HG03095 (cell line): ENCODE results near the gene NEURL3.
A peak's percentile ranks its signal among the peaks of the same experiment; 100 is the strongest.

Source experiments
- ATAC-seq: cut with Tn5 transposase; IDR thresholded peaks from one replicate; pipeline ENCODE4 v1.9.1; 2021; ENCODE audit warnings: moderate library complexity; ENCODE audit not compliant: unreplicated experiment

Gene NEURL3

GRCh38 chr2:96540136-96540535 is 35.0 kb upstream of the NEURL3 start:
- no peak for ATAC-seq

GRCh38 chr2:96539215-96539920 is 34.2 kb upstream of the NEURL3 start:
- no peak for ATAC-seq

- no peak for ATAC-seq
These were observed 33.5 kb upstream of the NEURL3 start for GRCh38 chr2:96538487-96539214.

GRCh38 chr2:96537734-96538486 is 32.8 kb upstream of the NEURL3 start:
- no peak for ATAC-seq

GRCh38 chr2:96537066-96537733 is 32.0 kb upstream of the NEURL3 start:
- peak; percentile 41 for ATAC-seq

GRCh38 chr2:96536445-96537065 is 31.4 kb upstream of the NEURL3 start, which contains the start of gene ARID5A:
ARID5A (plus strand) TSS chr2:96536752; CDS start chr2:96536827, 75 bp downstream.
- ATAC-seq: peak; percentile 39

GRCh38 chr2:96535331-96535730 is 30.2 kb upstream of the NEURL3 start:
- ATAC-seq: no peak

GRCh38 chr2:96534701-96535181 is 29.6 kb upstream of the NEURL3 start:
- ATAC-seq: no peak

- no peak for ATAC-seq
These were observed 29.0 kb upstream of the NEURL3 start for GRCh38 chr2:96534141-96534540.

- no peak for ATAC-seq
These were observed 28.3 kb upstream of the NEURL3 start for GRCh38 chr2:96533292-96534073.

GRCh38 chr2:96532641-96533291 is 27.6 kb upstream of the NEURL3 start:
- ATAC-seq: no peak

- ATAC-seq: peak; percentile 25
These were observed 26.8 kb upstream of the NEURL3 start for GRCh38 chr2:96531872-96532505.

GRCh38 chr2:96531366-96531765 is 26.2 kb upstream of the NEURL3 start:
- no peak for ATAC-seq

GRCh38 chr2:96530474-96531357 is 25.6 kb upstream of the NEURL3 start:
- ATAC-seq: no peak

- no peak for ATAC-seq
These were observed 24.9 kb upstream of the NEURL3 start for GRCh38 chr2:96530144-96530430.

GRCh38 chr2:96529376-96530143 is 24.4 kb upstream of the NEURL3 start:
- ATAC-seq: no peak

- ATAC-seq: no peak
These were observed 23.7 kb upstream of the NEURL3 start for GRCh38 chr2:96528700-96529375.
